Esophagus squamous epithelium (tissue), 4 donors: ENCODE measurements around the gene SPTLC3.

Source experiments
- CTCF ChIP-seq, 6 experiments: fragments of 450-650 bp in 4 of 6; fragments of 200-600 bp in 2 of 6; sonication (generic) in 2 of 6; IDR thresholded peaks; one replicate each; pipeline ENCODE4 v1.5.1; 2016 to 2019; ENCODE audit warnings: antibody characterized with exemption in 6 of 6, mild to moderate bottlenecking in 4 of 6, moderate library complexity in 4 of 6
- POLR2A ChIP-seq, 4 donors: fragments of 450-650 bp; IDR thresholded peaks; one replicate each; pipeline ENCODE4 v1.6.1; 2017; ENCODE audit warnings: antibody characterized with exemption in 4 of 4, mild to moderate bottlenecking in 4 of 4, moderate library complexity in 3 of 4

- TF ChIP-seq CTCF (IDR thresholded peaks at IDR 0.05) (no peak), POLR2A (IDR thresholded peaks at IDR 0.05) (no peak)
Observed at GRCh38 chr20:13061381-13061780, 52.6 kb downstream of the SPTLC3 start.
